MM.1S (cell line): ENCODE results near the gene SLC43A3.

Experiments used
- DNase-seq: peaks from one replicate; pipeline ENCODE4 v3.0.0-alpha.2; 2015
- H2AFZ ChIP-seq: fragments of 300-600 bp; sonication (generic); 2 replicates; pipeline ENCODE4 v1.6.0; 2016; ENCODE audit warnings: antibody characterized with exemption, low read length
- H3F3A ChIP-seq: fragments of 300-600 bp; sonication (generic); 2 replicates; pipeline ENCODE4 v1.6.1; 2016; ENCODE audit warnings: mild to moderate bottlenecking, antibody characterized with exemption, low read length, moderate library complexity, mixed read lengths; ENCODE audit not compliant: insufficient read depth
- H3K27ac ChIP-seq: fragments of 300-600 bp; sonication (generic); 2 replicates; pipeline ENCODE4 v1.5.1; 2016; ENCODE audit warnings: mild to moderate bottlenecking, low read length
- H3K27me3 ChIP-seq: fragments of 300-600 bp; sonication (generic); replicated peaks from 2 replicates; pipeline ENCODE4 v1.6.0; 2016; ENCODE audit warnings: low read length; ENCODE audit not compliant: insufficient read depth
- H3K36me3 ChIP-seq: fragments of 300-600 bp; sonication (generic); replicated peaks from 2 replicates; pipeline ENCODE4 v1.6.1; 2016; ENCODE audit warnings: mild to moderate bottlenecking, low read length, mixed read lengths; ENCODE audit not compliant: insufficient read depth
- H3K4me1 ChIP-seq: fragments of 300-600 bp; sonication (generic); 2 replicates; pipeline ENCODE4 v1.6.1; 2016; ENCODE audit warnings: low read length, mixed read lengths
- H3K4me2 ChIP-seq: fragments of 300-600 bp; sonication (generic); 2 replicates; pipeline ENCODE4 v1.6.0; 2016; ENCODE audit warnings: low read depth, low read length
- H3K4me3 ChIP-seq: fragments of 300-600 bp; sonication (generic); 2 replicates; pipeline ENCODE4 v1.5.1; 2016; ENCODE audit warnings: low read length, mixed read lengths
- H3K79me2 ChIP-seq: fragments of 300-600 bp; sonication (generic); 2 replicates; pipeline ENCODE4 v1.6.1; 2016; ENCODE audit warnings: mixed run types, low read length, mixed read lengths
- H3K9ac ChIP-seq: fragments of 300-600 bp; sonication (generic); 2 replicates; pipeline ENCODE4 v1.6.1; 2016; ENCODE audit warnings: low read length, mixed read lengths
- H3K9me2 ChIP-seq: fragments of 300-600 bp; sonication (generic); replicated peaks from 2 replicates; pipeline ENCODE4 v1.6.1; 2016; ENCODE audit warnings: mild to moderate bottlenecking, low read length, mixed read lengths; ENCODE audit not compliant: insufficient read depth
- H3K9me3 ChIP-seq: fragments of 300-600 bp; sonication (generic); replicated peaks from 2 replicates; pipeline ENCODE4 v1.6.1; 2016; ENCODE audit warnings: mild to moderate bottlenecking, low read length, mixed read lengths; ENCODE audit not compliant: insufficient read depth
- H4K20me1 ChIP-seq: fragments of 300-600 bp; sonication (generic); 2 replicates; pipeline ENCODE4 v1.6.1; 2016; ENCODE audit warnings: mild to moderate bottlenecking, low read length, moderate library complexity, mixed read lengths; ENCODE audit not compliant: insufficient read depth
- CTCF ChIP-seq: fragments of 300-600 bp; sonication (generic); IDR thresholded peaks from 2 replicates; pipeline ENCODE4 v1.5.1; 2016; ENCODE audit warnings: antibody characterized with exemption, low read length, mixed read lengths
- EZH2 ChIP-seq: fragments of 300-600 bp; sonication (generic); optimal IDR thresholded peaks from 2 replicates; pipeline ENCODE3; 2017; ENCODE audit warnings: low read depth, mild to moderate bottlenecking, antibody characterized with exemption, low read length, mixed read lengths
- EZH2phosphoT487 ChIP-seq: fragments of 300-600 bp; sonication (generic); IDR thresholded peaks from 2 replicates; pipeline ENCODE4 v1.6.1; 2018; ENCODE audit warnings: antibody characterized with exemption, low read length

SLC43A3 gene

GRCh38 chr11:57396744-57397143 lies 30.2 kb downstream of the SLC43A3 start:
- Histone ChIP-seq H3K79me2 (no peaks in the 10 kb centered on the region), H3K36me3 (no peaks in the 10 kb centered on the region), H4K20me1 (no peaks in the 10 kb centered on the region), H3K27me3 (no peaks in the 10 kb centered on the region), H3K27ac (no peak overlapping the region), H3K9ac (no peak overlapping the region), H3K4me3 (no peak overlapping the region), H3K9me2 (no peaks in the 10 kb centered on the region), H3K9me3 (no peaks in the 10 kb centered on the region), H2AFZ (no peak overlapping the region), H3K4me2 (no peak overlapping the region), H3K4me1 (no peaks in the 10 kb centered on the region), H3F3A (no peaks in the 10 kb centered on the region)
- no peak for TF ChIP-seq CTCF
- TF ChIP-seq EZH2phosphoT487, result no peak
- TF ChIP-seq EZH2, result no peak
- no peak for DNase-seq

- Histone ChIP-seq H3K4me3 (no peak overlapping the region), H4K20me1 (no peaks in the 10 kb centered on the region), H3K36me3 (no peaks in the 10 kb centered on the region), H3K27me3 (no peaks in the 10 kb centered on the region), H3F3A (no peaks in the 10 kb centered on the region), H3K4me1 (no peaks in the 10 kb centered on the region), H3K27ac (no peak overlapping the region), H2AFZ (no peak overlapping the region), H3K9me3 (no peaks in the 10 kb centered on the region), H3K79me2 (no peaks in the 10 kb centered on the region), H3K9me2 (no peaks in the 10 kb centered on the region), H3K4me2 (no peak overlapping the region), H3K9ac (no peak overlapping the region)
- TF ChIP-seq CTCF (no peak), EZH2 (no peak), EZH2phosphoT487 (no peak)
- no peak for DNase-seq
Measured at GRCh38 chr11:57395905-57396623, 30.9 kb downstream of the SLC43A3 start.

GRCh38 chr11:57394203-57394965 lies 32.5 kb downstream of the SLC43A3 start:
- no peak for DNase-seq
- no peak overlapping the region for H3K4me3 ChIP-seq
- no peaks in the 10 kb centered on the region for H3K9me3 ChIP-seq
- no peaks in the 10 kb centered on the region for H3K36me3 ChIP-seq
- H2AFZ ChIP-seq, result no peak overlapping the region
- no peak overlapping the region for H3K4me2 ChIP-seq
- no peaks in the 10 kb centered on the region for H3K9me2 ChIP-seq
- no peaks in the 10 kb centered on the region for H3K4me1 ChIP-seq
- H3K9ac ChIP-seq, result no peak overlapping the region
- H3K27me3 ChIP-seq, result no peaks in the 10 kb centered on the region
- H4K20me1 ChIP-seq, result no peaks in the 10 kb centered on the region
- H3K79me2 ChIP-seq, result no peaks in the 10 kb centered on the region
- no peaks in the 10 kb centered on the region for H3F3A ChIP-seq
- no peak for TF ChIP-seq EZH2
- TF ChIP-seq EZH2phosphoT487, result no peak
- TF ChIP-seq CTCF, result no peak
- no peak overlapping the region for H3K27ac ChIP-seq
